Heart left ventricle (tissue), 13 donors: ENCODE measurements around the gene ANXA10.

Source experiments
- CTCF ChIP-seq, 12 donors: fragments of 200-600 bp; sonication (generic) in 4 of 12; IDR thresholded peaks; one replicate each; pipeline versions ENCODE4 v1.5.0 to v1.8.0; 2018 to 2022; ENCODE audit warnings: antibody characterized with exemption in 12 of 12, mild to moderate bottlenecking in 5 of 12
- POLR2A ChIP-seq, 2 donors: fragments of 450-650 bp; IDR thresholded peaks; one replicate each; pipeline ENCODE4 v1.6.1; 2017; ENCODE audit warnings: antibody characterized with exemption in 2 of 2, mild to moderate bottlenecking in 2 of 2, moderate library complexity in 2 of 2
- donor health status: ischemic (EF 13 %, LVEDD 7.1; RV severe dilation, severe dysfunction).
- donor health status: DM: no; HTN: yes; CAD: no.
- donor health status: DM: no; HTN: no; CAD: no.
- donor health status: ischemic (EF 25% LVEDD 6.9; RV normal size, moderate dysfunction).
- donor health status: ischemic (EF 25% LVEDD 5.7; RV mildly dilated, moderate dysfunction).
- donor health status: ischemic (EF 35%, LVEDD 5.7; RV mildly dilated, moderate dysfunction).
- donor health status: nonischemic (EF 11% LVEDD 7.7; RV severe dilation, severe dysfunction).
- donor health status: DM: yes; HTN: yes; CAD: no.
- donor health status: PGD.
- donor health status: ischemic (EF 29% LVEDD 5.4; RV normal size, mild dysfunction).
- donor health status: nonischemic (EF 23%, LVEDD 6.1; RV moderate dilation, normal function).

GRCh38 chr4:168097161-168097560, 4.8 kb downstream of the ANXA10 start:
- no peak for TF ChIP-seq CTCF (IDR thresholded peaks at IDR 0.05)
- no peak for TF ChIP-seq POLR2A (IDR thresholded peaks at IDR 0.05)
